K562 (cell line): Measurements from ENCODE around the gene MRGPRF.

Experiments used
- CHCHD3 ChIP-seq: fragments of 250-450 bp; sonication (Bioruptor Pico); IDR thresholded peaks from 2 replicates; pipeline ENCODE4 v2.1.2; 2022; ENCODE audit warnings: mild to moderate bottlenecking
- EP300 ChIP-seq: IDR thresholded peaks from 2 replicates; pipeline ENCODE4 v1.6.1; 2012; ENCODE audit warnings: low read length, improper control_type of control experiment
- NCOA6 ChIP-seq: fragments of 450-650 bp; IDR thresholded peaks from 2 replicates; pipeline ENCODE4 v1.6.1; 2017; ENCODE audit warnings: mild to moderate bottlenecking
- POLR2A ChIP-seq: fragments of 450-650 bp; conservative IDR thresholded peaks from 2 replicates; pipeline ENCODE4 v1.6.1; 2016
- SMC3 ChIP-seq: conservative IDR thresholded peaks from 2 replicates; pipeline ENCODE4 v1.6.1; 2011; ENCODE audit warnings: low read depth, low read length, improper control_type of control experiment; ENCODE audit not compliant: insufficient read depth
- ZBTB26 ChIP-seq: fragments of 450-650 bp; formaldehyde crosslinking; IDR thresholded peaks from 2 replicates; pipeline ENCODE4 v1.4.0; 2022; ENCODE audit warnings: missing genetic modification characterization
- ZNF224 ChIP-seq: sonication (generic); formaldehyde crosslinking; IDR thresholded peaks from 2 replicates; pipeline ENCODE4 v1.8.0; 2022; ENCODE audit warnings: mild to moderate bottlenecking, missing genetic modification reagents
- TF ChIP-seq, protein P1 (sequence below): fragments of 250-450 bp; sonication (Bioruptor Pico); IDR thresholded peaks from 2 replicates; pipeline ENCODE4 v1.8.0; 2021; ENCODE audit warnings: moderate library complexity, mild to moderate bottlenecking, inconsistent platforms

DNA sequence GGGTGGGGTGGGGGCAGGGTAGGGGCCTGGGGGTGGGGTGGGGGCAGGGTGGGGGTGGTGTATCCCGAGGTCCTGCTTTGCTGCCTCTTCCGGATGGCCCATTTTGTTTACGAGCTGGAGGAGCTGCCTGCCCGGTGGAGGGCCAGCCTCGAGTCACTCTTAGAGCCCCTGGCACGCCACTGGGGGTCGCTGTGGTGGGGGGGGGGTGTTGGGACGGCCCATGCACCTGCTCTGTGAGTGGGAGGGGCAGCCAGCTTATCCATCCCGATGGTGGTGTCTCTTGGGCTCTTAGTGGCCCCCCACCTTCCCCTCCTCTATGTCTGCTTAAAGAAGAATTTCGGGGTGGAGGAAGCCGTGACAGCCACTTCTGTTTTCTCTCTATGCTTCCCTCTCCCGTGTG, 56.9 kb downstream of the MRGPRF start:
- TF ChIP-seq NCOA6 (no peak), POLR2A (no peak), ZBTB26 (CRISPR knock-in tag) (no peak), CHCHD3 (CRISPR knock-in tag) (no peak), SMC3 (no peak), EP300 (no peak), ZNF224 (no peak)
- TF ChIP-seq, protein P1, sequence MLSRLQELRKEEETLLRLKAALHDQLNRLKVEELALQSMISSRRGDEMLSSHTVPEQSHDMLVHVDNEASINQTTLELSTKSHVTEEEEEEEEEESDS (CRISPR knock-in tag) = no peak
